HT-29 (cell line): Measurements from ENCODE around the gene CDH22. TPM values are rescaled to one million over a fixed set of nuclear protein-coding genes. Genes with fewer than 3 reads are reported as not detected.

ENCODE experiments used
- DNase-seq: peaks from one replicate; pipeline ENCODE4 v3.0.0-alpha.2; 2015; ENCODE audit warnings: low spot score
- total RNA-seq: library from RNA; depleted of rRNA; stranded (reverse); fragments of >200 nt; shearing (Covaris generic); gene quantifications from 2 replicates; pipeline ENCODE4 v1.2.3, GENCODE V29; 2014

CDH22 gene
- total RNA-seq, 1 experiment from 2014 or later, result not detected

DNA sequence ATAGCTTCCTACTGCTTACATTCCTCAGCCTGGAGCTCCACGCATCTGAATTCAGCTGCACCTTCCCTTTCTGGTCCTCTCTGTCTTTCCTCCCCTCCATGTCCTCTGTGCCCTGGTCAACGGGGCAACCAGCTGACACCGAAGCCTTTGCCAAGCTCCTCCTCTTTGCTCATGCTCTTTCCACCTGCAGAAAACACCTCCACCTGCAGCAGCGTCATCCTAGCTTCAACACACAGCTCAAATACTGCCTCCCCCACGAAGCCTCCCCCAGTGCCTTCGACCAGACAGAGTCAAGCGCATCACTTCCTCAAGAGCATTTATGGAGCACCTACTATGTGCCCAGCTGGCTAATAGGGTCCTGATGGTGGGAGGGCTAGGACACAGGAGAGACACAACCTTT lies 9.2 kb downstream of the CDH22 start:
- DNase-seq, result no peak

DNA sequence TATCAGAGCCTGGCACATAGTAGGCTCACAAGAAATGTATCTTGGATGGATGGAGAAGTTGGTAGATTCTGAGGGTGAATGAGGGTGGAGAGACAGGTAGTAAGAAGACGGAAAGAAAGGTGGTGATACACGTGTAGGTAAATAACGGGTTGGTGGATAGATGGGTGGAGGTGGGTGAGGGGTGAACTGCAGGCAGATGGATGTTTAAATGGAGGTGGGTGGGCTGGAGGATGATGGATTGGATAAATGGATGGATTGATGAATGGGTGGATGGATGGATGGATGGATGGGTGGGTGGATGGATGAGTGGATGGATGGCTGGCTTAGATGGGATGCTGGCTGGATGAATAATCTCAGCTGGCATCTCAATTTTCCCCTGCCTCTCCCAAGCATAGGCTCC lies 9.9 kb downstream of the CDH22 start:
- no peak for DNase-seq

DNA sequence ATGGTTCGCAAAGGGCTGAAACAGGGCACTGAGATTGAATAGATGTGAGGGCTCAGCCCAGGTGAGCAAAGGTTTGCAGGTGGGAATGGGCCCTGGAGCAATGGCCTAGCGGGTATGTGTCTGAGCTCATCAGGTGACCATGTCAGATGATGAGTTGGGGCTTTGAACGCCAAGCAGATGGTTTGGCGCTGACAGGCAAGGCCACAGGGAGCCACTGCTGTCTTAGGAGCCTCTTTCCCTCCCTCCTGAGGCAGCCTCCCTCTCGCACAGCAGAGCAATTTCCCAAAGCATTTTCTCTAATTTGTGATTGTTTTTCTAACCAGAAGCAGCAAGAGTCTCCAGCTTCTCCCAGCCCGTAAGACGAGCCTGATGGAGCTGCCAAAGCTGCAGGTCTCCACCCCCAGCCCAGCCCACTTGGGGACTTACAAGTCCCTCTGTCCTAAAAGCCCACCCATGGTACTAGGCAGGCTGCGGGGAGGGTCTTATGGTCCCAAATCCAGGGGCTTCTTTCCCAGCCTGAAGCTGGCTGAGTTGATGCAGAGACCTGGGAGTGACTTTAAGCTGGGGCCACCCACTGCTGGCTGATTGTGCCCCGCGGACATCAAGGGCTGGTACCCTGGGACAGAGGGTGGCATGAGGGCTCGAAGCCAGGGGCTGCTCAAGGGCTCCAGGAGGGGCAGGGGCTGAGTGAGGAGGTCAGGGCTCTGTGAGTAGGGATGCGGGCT lies 11.6 kb downstream of the CDH22 start:
- no peak for DNase-seq

DNA sequence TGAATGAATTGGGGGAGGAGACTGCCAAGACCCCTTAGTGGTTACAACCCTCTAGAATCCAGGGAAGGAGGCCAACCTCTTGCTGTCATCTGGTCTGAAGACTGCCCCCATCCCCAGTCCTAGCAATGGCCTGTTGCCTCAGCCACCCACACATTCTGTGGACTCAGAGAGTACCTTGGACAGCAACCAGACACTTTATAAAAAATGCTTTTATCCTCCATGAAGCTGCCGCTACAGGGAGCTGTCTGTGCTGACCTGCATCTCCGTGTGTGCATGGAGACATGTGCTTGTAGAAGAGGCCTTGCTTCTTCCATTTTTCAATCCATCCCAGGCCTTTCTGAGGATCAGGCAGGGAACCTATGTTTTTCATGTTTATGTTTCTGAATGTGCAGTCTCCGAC lies 15.2 kb downstream of the CDH22 start:
- peak; percentile 66 for DNase-seq

DNA sequence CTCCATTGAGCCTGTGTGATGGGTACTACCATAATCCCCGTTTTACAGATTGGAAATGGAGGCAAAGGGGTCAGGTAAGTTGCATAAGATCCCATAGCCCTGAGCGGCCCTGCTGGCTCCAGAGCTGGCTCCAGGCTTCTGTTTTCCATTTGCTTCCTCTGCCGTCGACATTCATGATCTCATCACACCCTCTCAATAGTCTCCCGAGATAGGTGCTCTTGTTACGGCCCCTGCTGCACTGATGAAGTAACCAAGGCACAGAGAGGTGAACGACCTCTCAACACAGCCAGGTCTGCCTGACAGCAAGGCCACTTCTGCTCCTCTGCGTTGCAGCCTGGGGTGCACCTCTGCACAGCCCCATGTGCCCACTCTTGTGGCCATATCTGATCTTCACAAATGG lies 16.9 kb downstream of the CDH22 start:
- no peak for DNase-seq

DNA sequence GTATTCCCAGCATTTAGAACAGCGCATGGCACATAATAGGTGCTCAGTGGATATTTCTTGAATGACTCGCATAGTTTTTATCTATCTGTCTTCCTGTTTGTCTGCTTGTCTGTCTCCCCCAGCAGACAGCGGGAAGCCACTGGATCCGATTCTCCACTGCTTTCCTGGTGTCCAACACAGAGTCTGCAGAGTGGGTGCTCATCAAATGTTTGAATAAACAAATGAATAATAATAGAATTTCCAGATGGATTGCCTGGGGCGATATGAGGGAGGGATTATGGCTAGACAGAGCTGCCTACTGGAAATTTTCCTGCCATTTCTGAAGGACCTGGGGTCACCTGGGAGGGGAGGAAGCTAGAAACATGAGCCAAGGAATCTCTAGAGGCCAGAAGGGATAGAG lies 18.9 kb downstream of the CDH22 start:
- DNase-seq, result no peak

DNA sequence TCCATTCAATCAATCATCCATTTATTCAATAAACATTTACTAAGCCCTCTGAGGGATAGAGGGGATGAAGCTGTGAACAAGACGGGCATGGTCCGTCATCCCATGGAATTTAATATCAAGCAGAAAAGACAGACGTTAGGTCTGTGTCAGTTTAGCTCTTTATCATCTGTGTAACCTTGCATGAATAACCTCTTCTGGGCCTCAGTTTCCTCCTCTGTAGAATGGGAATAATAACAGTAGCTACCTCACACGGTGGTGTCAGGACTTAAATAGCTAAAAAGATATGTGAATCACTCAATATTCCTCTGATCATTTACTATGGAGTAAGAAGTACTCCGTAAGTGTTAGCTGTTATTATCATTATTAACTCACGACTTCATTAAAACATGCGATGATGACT lies 21.3 kb downstream of the CDH22 start:
- DNase-seq, result no peak

DNA sequence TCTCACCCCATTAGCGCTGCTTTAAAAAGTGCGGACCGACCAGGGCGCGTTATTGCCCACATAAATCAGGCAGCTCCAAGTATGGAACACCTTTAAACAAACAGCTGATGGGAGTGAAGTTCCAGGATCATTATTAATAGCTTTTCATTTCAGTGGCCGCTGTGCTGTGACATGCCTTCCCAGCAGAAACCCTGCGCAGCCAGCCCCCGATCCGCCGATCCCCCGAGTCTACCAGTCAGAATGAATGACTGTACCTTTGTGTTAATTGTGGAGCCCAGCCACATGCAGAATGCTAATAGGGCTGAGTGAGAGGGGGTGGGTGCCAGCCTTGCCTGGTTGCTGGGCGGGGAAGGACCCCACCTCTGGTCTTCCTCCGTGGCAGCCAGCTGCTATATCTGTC lies 21.9 kb downstream of the CDH22 start:
- no peak for DNase-seq

DNA sequence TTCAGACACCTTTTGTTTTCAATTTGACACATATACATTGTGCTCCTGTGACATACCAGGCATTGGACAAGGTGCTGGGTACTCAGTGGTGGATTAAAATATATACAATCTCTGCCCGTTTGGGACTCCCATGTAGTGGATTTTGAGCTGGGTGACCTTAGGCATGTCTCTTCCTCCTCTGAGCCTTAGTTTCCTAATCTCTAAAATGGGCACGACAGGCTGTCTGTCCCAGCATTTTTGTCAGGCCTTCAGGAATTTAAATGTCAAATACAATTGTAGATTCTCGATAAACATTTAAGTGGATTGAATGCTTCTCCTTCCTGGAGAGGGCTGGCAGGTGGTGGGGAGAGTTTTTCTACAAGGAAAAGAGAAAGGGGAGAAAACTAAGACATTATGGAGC lies 22.6 kb downstream of the CDH22 start:
- DNase-seq, result no peak

DNA sequence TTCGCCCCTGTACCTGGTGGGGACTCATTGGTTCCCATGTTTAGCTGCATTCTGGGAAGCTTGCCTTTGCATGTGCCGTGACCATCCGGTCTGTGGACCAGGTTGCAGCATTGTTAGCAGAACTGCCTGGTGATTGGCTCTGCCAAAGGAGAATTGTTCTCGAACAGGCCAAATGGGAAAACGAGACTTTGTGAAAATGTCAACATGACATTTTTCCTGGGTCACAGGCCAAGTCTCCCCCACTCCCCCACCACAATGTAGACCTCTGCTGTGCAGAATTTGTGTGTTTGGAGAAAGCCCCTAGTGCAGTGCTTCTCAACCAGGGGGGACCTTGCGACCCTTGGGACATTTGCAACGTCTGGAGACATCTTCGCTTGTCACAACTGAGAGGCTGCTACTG lies 23.2 kb downstream of the CDH22 start:
- no peak for DNase-seq

DNA sequence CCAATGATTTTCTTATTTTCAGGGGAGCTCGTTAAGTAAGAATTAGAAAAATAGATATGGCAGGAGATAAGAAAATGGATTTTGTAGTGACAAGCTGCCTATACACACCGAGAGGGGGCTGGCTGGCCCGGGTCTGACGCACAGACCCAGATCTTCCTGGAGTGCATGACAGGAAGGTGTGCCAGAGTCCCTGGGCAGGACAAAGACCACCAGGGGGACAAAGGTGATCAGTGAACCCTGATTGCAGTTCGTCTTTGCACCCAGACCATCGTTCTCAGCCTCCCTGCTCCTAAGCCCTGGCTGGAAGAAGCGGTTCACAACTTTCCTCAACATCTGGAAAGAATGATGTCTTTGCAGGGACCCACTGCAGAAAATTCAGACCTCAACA lies 24.3 kb downstream of the CDH22 start:
- no peak for DNase-seq

DNA sequence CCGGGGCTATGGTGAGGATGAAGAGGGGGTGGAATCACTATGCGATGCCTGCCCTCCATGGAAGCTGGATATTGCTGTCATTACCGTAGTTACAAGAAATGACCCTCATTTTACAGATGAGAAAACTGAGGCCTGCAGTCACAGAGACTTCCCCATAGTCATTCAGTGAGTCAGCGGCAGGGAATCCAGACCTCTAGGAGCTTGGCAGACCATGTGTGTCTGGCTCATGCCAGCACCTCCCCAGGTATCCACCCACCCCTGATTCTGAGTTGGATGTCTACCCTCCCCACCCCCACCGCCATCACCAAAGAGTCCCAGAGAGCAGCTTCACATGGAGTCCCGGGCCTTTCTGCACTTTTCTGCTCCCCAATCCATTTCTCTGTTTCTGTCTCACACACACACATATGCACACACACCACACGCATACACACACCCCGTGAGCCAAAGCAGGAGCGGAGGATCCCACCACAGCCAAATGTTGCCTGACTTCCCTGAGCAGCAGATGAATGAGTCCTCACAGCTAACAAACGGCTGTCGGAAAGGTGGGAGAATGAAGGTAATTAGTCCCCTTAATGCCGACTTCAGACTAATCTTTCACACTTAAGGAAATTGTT lies 24.8 kb downstream of the CDH22 start:
- DNase-seq, result no peak

DNA sequence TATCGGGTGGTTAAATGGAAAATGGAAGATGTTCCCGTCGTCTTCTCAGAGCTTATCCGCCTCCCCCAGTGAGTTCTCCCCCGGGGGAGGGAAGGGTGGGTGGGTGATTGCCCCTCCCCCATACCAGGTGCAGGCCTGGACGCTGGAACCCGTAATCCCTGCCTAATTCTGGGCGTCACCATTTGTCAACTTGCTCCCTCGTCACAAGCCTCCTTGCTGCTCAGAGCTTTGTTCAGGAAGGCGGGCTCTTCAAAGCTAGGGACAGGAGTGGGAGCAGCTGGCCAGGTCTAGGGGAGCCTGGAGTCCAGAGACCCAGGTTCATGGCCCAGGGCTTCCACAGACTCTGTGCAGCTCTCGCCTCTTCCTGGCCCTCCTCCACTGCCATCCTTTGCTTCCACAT lies 25.6 kb downstream of the CDH22 start:
- no peak for DNase-seq

DNA sequence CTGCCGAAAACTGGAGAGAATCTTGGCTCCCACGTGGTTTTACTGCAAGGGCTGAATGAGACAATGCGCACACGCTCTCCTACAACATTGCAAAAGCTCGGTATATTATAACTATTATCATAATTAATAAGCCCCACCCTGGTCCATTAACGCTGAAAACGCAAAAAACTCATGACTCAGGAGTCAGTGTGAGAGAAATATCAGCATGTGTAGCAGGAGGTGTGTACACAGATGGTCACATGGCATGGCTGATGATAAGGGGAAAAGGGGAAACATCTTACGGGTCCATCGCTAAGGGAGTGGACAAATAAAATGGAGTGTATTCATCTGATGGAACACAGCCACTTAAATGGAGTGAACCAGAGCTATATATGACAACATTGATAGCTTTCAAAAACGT lies 29.2 kb downstream of the CDH22 start:
- DNase-seq, result no peak

DNA sequence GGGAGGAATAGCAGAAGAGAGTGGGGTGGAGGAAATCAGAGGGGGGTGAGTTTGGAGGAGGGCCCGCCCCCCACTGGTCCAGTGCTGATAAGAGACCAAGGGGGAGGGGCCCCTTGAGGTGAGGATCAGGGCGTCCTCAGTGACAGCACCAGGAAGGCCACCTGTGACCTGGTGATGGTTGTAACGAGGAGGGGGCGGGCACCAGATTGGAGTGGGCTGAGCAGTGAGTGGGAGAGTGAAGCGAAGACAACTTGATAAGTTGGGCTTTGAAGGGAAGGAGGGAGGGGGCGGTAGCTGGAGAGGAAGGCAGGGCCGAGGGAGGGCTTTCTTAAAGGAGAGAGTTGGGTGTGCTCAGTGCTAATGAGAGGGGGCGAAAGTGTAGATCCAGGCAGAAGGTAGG lies 30.7 kb downstream of the CDH22 start:
- no peak for DNase-seq

DNA sequence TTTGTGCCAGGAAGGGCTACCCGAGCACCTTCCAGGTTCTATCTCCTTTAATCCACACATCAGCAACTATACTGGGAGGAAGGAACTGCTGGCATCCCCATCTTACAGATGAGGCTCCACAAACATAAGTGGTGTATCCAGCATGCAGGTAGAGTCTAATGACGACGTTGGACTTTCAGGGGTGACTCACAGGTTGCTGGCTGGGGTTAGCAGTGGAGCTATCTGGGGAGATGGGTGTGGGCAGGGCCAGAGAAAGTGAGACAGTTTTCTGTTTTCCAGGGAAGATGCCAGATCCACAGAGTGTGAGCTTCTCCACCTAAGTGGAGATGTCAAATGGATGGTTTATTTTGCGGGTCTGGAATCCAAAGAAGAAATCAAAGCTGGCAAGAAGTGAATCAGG lies 31.8 kb downstream of the CDH22 start:
- no peak for DNase-seq

DNA sequence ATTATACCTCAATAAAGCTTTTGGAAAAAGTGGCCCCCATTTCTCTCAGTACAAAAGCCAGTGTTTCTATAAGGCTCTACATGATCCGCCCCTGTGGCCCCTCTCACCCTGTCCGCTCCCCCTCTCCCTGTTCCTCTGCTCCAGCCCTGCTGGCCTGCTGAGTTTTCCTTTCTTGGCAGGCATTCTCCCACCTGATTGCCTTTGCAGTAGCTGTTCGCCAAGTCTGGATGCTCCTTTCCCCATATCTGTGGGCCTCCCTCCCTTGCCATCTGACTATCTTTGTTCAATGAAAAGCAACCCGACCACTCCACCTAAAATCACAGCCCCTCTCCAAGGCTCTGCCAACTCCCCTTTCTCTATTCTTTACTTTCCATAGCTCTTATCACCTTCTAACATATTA lies 33.2 kb downstream of the CDH22 start:
- DNase-seq, result no peak

DNA sequence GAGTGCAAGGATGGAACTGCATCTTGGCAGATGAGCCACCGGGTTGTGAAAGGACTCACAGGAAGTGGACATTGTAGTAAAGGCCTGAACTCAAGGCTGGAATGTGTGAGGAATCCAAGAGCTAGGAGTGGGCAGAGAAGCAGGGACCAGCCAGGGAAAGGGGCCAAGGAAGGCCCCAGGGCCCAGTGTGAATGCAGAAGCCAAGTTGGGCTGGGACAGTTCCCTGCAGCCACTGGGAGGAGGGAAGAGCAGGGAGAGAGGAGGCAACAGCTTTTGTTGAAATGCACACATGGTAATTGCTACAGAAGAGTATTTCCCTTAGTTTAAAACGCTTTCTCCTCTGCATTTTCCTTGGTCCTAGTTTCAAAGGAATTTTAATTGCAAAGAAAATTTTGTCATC lies 34.6 kb downstream of the CDH22 start:
- DNase-seq, result no peak

DNA sequence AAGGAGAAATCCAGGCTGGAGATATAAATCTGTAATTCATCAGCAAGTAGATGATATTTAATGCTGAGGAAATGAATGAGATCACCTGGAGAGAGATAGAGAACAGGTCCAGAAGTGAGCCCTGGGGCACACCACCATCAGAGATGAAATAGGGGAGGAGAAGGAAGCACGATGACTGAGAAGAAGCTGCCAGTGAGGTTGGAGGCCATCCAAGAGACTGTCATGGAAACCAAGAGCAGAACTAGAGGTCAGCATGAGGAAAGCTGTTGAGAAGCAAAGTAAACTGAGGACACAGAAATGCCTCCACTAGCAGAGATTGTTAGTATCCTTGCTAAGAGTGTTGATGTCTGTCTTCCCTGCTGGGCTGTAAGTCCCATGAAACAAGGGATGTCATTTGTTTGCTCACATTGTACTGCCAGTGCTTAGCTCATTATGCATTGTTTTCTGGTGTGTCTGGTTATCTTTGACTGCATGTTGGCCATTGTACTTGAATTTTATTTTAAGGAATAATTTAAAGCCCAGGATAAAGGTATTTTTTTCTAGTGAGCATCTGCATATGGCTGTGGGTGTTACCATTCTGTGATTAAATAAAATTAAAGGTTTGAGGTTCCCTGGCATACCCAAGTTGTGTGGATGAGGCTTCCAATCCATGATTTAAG lies 35.8 kb downstream of the CDH22 start:
- DNase-seq, result no peak

DNA sequence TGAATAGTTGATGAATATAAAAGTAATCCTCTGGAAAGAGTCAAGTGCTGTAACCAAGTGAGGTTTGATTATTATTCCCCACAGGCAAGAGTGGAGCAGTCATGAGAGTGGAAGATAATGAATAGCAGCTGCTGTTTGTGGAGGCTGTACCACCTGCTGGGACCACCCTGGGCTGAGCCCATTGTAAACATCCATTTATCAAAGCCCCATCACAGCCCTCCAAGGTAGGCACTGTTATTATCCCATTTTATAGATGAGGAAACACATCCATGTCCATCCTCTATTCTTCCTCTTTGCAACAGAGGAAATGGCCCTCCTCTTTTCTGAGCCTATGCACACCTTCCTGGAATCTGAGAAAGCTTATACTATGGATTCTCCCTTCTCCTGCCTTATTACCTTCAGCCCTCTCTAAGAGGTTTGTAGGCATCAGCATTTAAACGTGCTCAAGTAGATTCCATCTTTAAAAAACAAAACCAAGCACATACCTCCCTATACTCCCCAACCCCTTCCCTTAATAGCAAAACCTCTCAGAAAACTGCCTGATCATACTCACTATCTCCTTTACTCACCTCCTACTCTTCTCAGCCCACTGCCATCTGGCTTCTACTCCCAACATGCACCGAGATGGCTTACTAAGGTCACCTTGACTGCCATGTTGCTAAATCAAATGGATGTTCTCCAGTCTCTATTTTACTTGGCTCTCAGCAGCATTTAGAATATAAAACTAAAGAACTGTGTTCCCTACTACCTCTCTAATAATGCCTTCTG lies 37.1 kb downstream of the CDH22 start:
- no peak for DNase-seq

DNA sequence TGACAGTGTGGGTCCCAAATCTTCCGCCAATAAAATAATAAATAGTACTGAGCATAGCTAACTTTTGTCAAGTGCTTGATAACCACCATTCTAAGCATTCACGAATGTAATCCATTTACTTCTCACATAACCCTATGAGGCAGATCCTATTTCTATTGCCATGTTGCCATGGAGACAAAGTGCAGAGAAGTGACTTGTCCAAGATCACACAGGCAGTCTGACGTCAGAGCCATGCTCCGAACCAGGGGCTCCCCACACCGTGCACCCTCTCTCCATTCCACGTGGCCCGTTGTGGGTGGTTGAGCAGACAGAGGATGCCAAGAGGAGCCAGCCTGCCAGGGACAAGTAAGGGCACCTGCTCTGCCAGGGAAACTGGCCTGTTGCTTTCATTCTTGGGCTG lies 38.9 kb downstream of the CDH22 start:
- DNase-seq, result no peak

DNA sequence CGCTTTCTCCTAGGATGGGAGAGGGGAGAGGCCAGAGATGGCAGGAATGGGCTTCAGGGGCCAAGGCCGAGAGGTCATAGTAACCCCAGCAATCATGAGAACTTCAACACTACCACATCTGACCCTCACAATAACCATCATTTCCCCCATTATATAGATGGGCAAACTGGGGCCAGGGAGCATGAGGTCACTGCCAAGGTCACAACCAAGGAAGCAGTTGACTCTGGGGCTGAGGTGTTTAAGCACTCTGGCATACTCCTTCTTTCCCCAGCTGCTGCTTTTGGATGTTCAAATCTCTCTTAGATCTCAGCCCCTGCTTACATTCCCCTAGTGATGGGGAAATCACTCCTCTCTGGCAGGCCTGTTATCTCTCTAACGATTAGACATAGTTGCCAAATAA lies 39.6 kb downstream of the CDH22 start:
- no peak for DNase-seq
